SK-N-SH treated with all-trans-retinoic acid at 6 μM for 48 hours (cell line): ENCODE data around the gene PRR30.

Experiments
- ATAC-seq: fragments of 200-7000 bp; cut with Tn5 transposase; 3 replicates; pipeline ENCODE4 v1.9.1; 2020; ENCODE audit warnings: mild to moderate bottlenecking, moderate library complexity
- ARNTL ChIP-seq: fragments of 450-650 bp; formaldehyde crosslinking; IDR thresholded peaks from 2 replicates; pipeline ENCODE4 v1.5.0; 2020; ENCODE audit warnings: low read depth, mild to moderate bottlenecking, moderate library complexity, borderline replicate concordance
- BACH2 ChIP-seq: fragments of 250-450 bp; sonication (Bioruptor Pico); IDR thresholded peaks from 2 replicates; pipeline ENCODE4 v1.9.0; 2021; ENCODE audit warnings: mild to moderate bottlenecking, borderline replicate concordance
- CREB5 ChIP-seq: fragments of 250-450 bp; sonication (Bioruptor Pico); IDR thresholded peaks from 2 replicates; pipeline ENCODE4 v1.5.1; 2020; ENCODE audit warnings: low read depth, mild to moderate bottlenecking, moderate library complexity
- CSDC2 ChIP-seq: fragments of 250-450 bp; sonication (Bioruptor Pico); IDR thresholded peaks from 2 replicates; pipeline ENCODE4 v1.5.0; 2020; ENCODE audit warnings: mild to moderate bottlenecking, moderate library complexity
- GLIS3 ChIP-seq: fragments of 250-450 bp; sonication (Bioruptor Pico); IDR thresholded peaks from 2 replicates; pipeline ENCODE4 v1.5.0; 2020; ENCODE audit warnings: mild to moderate bottlenecking, moderate library complexity
- ISL1 ChIP-seq: fragments of 250-450 bp; sonication (Bioruptor Pico); IDR thresholded peaks from 2 replicates; pipeline ENCODE4 v2.1.2; 2022; ENCODE audit warnings: mild to moderate bottlenecking, moderate library complexity
- OSR1 ChIP-seq: fragments of 250-450 bp; sonication (Bioruptor Pico); IDR thresholded peaks from 2 replicates; pipeline ENCODE4 v1.8.0; 2022; ENCODE audit warnings: moderate library complexity, mild to moderate bottlenecking, inconsistent platforms
- POU6F1 ChIP-seq: fragments of 250-450 bp; sonication (Bioruptor Pico); IDR thresholded peaks from 2 replicates; pipeline ENCODE4 v1.8.0; 2021; ENCODE audit warnings: low read depth, mild to moderate bottlenecking, moderate library complexity, borderline replicate concordance
- PPARA ChIP-seq: fragments of 250-450 bp; sonication (Bioruptor Pico); IDR thresholded peaks from 2 replicates; pipeline ENCODE4 v1.5.0; 2020; ENCODE audit warnings: mild to moderate bottlenecking, borderline replicate concordance
- RARB ChIP-seq: fragments of 250-450 bp; sonication (Bioruptor Pico); IDR thresholded peaks from 2 replicates; pipeline ENCODE4 v1.8.0; 2021; ENCODE audit warnings: mild to moderate bottlenecking, moderate library complexity
- SNAI2 ChIP-seq: fragments of 250-450 bp; sonication (Bioruptor Pico); IDR thresholded peaks from 2 replicates; pipeline ENCODE4 v1.5.0; 2020; ENCODE audit warnings: mild to moderate bottlenecking, moderate library complexity
- TCF4 ChIP-seq: fragments of 250-450 bp; sonication (Bioruptor Pico); IDR thresholded peaks from 2 replicates; pipeline ENCODE4 v1.8.0; 2021; ENCODE audit warnings: mild to moderate bottlenecking, moderate library complexity, borderline replicate concordance
- TOX ChIP-seq: fragments of 250-450 bp; sonication (Bioruptor Pico); IDR thresholded peaks from 2 replicates; pipeline ENCODE4 v1.8.0; 2021; ENCODE audit warnings: mild to moderate bottlenecking, moderate library complexity, borderline replicate concordance
- ZC3H10 ChIP-seq: fragments of 250-450 bp; sonication (Bioruptor Pico); IDR thresholded peaks from 2 replicates; pipeline ENCODE4 v1.5.1; 2021; ENCODE audit warnings: mild to moderate bottlenecking, moderate library complexity
- ZFP3 ChIP-seq: fragments of 250-450 bp; sonication (Bioruptor Pico); IDR thresholded peaks from 2 replicates; pipeline ENCODE4 v1.5.0; 2020; ENCODE audit warnings: mild to moderate bottlenecking, moderate library complexity
- ZFP30 ChIP-seq: fragments of 450-650 bp; formaldehyde crosslinking; IDR thresholded peaks from 2 replicates; pipeline ENCODE4 v1.5.0; 2022; ENCODE audit warnings: mild to moderate bottlenecking, moderate library complexity
- ZNF565 ChIP-seq: fragments of 450-650 bp; formaldehyde crosslinking; conservative IDR thresholded peaks from 2 replicates; pipeline ENCODE4 v1.5.0; 2020; ENCODE audit warnings: low read depth, mild to moderate bottlenecking, moderate library complexity
- ZNF70 ChIP-seq: fragments of 450-650 bp; formaldehyde crosslinking; IDR thresholded peaks from 2 replicates; pipeline ENCODE4 v1.5.0; 2020; ENCODE audit warnings: mild to moderate bottlenecking, moderate library complexity
- ZNF8 ChIP-seq: fragments of 450-650 bp; formaldehyde crosslinking; IDR thresholded peaks from 2 replicates; pipeline ENCODE4 v1.5.0; 2020; ENCODE audit warnings: mild to moderate bottlenecking, moderate library complexity
- TF ChIP-seq, protein P1 (sequence below): fragments of 250-450 bp; sonication (Bioruptor Pico); IDR thresholded peaks from 2 replicates; pipeline ENCODE4 v1.8.0; 2020; ENCODE audit warnings: mild to moderate bottlenecking, moderate library complexity, borderline replicate concordance
- TF ChIP-seq, protein P2 (sequence below): fragments of 250-450 bp; sonication (Bioruptor Pico); IDR thresholded peaks from 2 replicates; pipeline ENCODE4 v1.5.0; 2020; ENCODE audit warnings: mild to moderate bottlenecking, moderate library complexity
- TF ChIP-seq, protein P3 (sequence below): fragments of 250-450 bp; sonication (Bioruptor Pico); IDR thresholded peaks from 2 replicates; pipeline ENCODE4 v1.5.1; 2021; ENCODE audit warnings: mild to moderate bottlenecking, moderate library complexity

PRR30 gene

DNA sequence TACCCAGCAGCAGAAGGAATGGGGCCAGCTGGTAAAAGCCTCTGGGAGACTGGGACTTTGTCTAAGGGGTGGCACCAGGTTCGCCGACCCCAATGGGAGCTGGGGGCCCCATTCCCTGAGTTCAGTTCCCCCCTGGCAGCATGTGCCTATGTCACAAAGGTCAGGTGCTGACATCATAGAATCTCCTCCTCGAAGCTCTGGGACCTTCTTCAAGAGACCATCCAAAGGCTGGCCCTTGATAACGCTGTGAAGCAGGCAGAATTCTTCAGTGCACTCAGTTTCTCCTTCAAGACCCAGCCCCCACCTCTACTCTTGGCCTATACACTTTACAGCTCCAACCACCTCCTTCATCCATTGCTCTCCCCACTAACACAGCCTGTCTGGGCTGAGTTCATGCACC lies at the start of gene PRR30:
Gene PRR30, minus strand, starts transcription at position 101 of the 400 bp plus-strand sequence. CDS start 1,081 bp downstream, outside the sequence.
- TF ChIP-seq ZNF70 (no peak), ISL1 (no peak), PPARA (CRISPR knock-in tag) (no peak), ZFP3 (CRISPR knock-in tag) (no peak), CREB5 (no peak), POU6F1 (no peak), GLIS3 (no peak), TCF4 (CRISPR knock-in tag) (no peak), ARNTL (CRISPR knock-in tag) (no peak), BACH2 (CRISPR knock-in tag) (no peak), ZNF8 (no peak), TOX (CRISPR knock-in tag) (no peak), ZFP30 (CRISPR knock-in tag) (no peak), RARB (no peak), OSR1 (no peak)
- TF ChIP-seq, protein P1, sequence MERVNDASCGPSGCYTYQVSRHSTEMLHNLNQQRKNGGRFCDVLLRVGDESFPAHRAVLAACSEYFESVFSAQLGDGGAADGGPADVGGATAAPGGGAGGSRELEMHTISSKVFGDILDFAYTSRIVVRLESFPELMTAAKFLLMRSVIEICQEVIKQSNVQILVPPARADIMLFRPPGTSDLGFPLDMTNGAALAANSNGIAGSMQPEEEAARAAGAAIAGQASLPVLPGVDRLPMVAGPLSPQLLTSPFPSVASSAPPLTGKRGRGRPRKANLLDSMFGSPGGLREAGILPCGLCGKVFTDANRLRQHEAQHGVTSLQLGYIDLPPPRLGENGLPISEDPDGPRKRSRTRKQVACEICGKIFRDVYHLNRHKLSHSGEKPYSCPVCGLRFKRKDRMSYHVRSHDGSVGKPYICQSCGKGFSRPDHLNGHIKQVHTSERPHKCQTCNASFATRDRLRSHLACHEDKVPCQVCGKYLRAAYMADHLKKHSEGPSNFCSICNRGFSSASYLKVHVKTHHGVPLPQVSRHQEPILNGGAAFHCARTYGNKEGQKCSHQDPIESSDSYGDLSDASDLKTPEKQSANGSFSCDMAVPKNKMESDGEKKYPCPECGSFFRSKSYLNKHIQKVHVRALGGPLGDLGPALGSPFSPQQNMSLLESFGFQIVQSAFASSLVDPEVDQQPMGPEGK, result no peak
- TF ChIP-seq, protein P2, sequence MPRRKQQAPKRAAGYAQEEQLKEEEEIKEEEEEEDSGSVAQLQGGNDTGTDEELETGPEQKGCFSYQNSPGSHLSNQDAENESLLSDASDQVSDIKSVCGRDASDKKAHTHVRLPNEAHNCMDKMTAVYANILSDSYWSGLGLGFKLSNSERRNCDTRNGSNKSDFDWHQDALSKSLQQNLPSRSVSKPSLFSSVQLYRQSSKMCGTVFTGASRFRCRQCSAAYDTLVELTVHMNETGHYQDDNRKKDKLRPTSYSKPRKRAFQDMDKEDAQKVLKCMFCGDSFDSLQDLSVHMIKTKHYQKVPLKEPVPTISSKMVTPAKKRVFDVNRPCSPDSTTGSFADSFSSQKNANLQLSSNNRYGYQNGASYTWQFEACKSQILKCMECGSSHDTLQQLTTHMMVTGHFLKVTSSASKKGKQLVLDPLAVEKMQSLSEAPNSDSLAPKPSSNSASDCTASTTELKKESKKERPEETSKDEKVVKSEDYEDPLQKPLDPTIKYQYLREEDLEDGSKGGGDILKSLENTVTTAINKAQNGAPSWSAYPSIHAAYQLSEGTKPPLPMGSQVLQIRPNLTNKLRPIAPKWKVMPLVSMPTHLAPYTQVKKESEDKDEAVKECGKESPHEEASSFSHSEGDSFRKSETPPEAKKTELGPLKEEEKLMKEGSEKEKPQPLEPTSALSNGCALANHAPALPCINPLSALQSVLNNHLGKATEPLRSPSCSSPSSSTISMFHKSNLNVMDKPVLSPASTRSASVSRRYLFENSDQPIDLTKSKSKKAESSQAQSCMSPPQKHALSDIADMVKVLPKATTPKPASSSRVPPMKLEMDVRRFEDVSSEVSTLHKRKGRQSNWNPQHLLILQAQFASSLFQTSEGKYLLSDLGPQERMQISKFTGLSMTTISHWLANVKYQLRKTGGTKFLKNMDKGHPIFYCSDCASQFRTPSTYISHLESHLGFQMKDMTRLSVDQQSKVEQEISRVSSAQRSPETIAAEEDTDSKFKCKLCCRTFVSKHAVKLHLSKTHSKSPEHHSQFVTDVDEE (CRISPR knock-in tag), result no peak
- no peak for ATAC-seq

DNA sequence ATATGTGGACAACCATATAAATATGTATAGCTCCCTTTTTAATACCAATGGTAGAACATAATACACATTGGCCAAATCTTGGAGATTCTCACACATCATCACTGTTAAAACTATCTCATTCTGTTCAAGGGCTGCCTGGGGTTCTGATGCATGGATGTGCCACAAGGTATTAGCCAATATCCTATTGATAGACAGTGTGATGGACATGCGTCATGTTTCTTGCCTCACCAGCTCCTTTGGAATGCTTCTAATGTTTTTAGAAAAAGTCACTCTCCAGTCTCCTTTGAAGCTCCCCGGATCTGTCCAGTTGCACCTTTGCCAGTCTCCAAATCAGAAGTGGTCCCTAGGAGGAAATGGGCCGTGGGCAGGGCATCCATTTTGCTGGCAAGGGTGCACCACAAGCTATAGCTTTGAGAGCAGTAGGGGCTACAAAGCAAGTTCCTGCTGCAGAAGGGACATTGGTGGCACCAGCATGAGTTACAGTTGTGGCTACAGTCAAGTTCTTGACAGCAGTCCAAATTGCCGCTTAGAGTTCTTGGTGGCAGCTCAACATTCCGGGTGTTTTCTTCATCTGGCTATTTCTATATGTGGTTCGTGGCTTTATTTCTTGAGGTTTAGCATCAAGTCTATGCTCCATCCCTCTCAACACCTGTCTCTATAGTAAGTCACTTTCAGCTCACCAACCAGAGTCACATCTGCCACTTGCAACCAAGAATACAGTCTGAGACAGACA lies 47.6 kb upstream of the PRR30 start:
- TF ChIP-seq, protein P3, sequence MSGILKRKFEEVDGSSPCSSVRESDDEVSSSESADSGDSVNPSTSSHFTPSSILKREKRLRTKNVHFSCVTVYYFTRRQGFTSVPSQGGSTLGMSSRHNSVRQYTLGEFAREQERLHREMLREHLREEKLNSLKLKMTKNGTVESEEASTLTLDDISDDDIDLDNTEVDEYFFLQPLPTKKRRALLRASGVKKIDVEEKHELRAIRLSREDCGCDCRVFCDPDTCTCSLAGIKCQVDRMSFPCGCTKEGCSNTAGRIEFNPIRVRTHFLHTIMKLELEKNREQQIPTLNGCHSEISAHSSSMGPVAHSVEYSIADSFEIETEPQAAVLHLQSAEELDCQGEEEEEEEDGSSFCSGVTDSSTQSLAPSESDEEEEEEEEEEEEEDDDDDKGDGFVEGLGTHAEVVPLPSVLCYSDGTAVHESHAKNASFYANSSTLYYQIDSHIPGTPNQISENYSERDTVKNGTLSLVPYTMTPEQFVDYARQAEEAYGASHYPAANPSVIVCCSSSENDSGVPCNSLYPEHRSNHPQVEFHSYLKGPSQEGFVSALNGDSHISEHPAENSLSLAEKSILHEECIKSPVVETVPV (CRISPR knock-in tag), result no peak
- TF ChIP-seq PPARA (CRISPR knock-in tag), result no peak
- no peak for TF ChIP-seq CREB5
- no peak for TF ChIP-seq ZFP30 (CRISPR knock-in tag)
- no peak for TF ChIP-seq BACH2 (CRISPR knock-in tag)
- TF ChIP-seq, protein P1, result no peak
- TF ChIP-seq CSDC2 (CRISPR knock-in tag), result no peak
- TF ChIP-seq ZNF565 (CRISPR knock-in tag), result no peak
- no peak for TF ChIP-seq ZC3H10 (CRISPR knock-in tag)
- no peak for TF ChIP-seq ISL1
- no peak for TF ChIP-seq RARB
- TF ChIP-seq ZFP3 (CRISPR knock-in tag), result no peak
- TF ChIP-seq GLIS3, result no peak
- TF ChIP-seq SNAI2, result no peak
- no peak for TF ChIP-seq TOX (CRISPR knock-in tag)
- no peak for ATAC-seq
